M059J (cell line): ENCODE data around the gene MAMDC2. TPM values are rescaled to one million over a fixed set of nuclear protein-coding genes. Genes with fewer than 3 reads are reported as not detected.

Source experiments
- DNase-seq: peaks from one replicate; pipeline ENCODE4 v3.0.0-alpha.2; 2012; ENCODE audit warnings: low read depth
- total RNA-seq: library from RNA; depleted of rRNA; stranded (reverse); fragments of >200 nt; shearing (Covaris generic); gene quantifications from 2 replicates; pipeline ENCODE4 v1.2.3, GENCODE V29; 2014

Gene MAMDC2
- total RNA-seq, 1 experiment from 2014 or later, result 4.9 TPM

DNA sequence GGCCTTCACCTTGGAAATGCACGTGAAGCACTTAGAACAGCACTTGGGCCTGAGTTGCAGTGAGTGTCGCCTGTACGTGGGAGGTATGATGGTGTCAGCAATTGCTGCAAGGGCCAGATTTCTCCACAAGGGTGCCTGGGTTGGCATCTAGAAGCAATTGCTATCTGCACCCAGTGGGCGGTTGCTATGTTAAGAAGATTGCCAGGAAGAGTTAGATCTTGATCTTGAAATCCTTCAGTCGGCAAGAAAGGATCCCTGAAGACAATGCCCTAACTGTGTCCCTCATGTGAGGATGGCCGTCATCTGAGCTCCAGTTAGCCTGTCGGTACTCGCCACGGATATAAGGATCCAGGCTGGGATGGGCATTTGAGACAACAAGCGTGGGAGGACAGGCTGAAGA is 62.9 kb downstream of the MAMDC2 start:
- DNase-seq, result no peak

DNA sequence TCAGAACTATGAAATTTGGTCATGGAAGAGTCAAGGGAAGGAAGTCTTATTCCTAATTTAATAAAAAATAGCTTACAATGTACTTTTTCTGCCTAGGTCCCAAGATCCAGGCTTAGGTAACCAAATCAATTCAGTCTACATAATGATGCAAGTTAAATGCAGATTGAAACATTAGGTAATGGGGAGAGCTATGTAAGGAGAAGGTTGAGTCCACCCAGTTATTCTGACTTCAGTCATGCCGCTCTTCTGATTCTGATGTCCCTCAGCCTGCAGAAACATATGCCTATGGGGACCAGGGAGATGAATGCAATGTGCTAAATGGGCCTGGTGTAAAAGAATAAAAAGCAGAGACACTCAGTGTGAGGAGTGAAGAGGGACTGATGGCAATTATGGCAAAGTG is 63.9 kb downstream of the MAMDC2 start:
- no peak for DNase-seq

GRCh38 chr9:70108181-70108580 is 64.5 kb downstream of the MAMDC2 start:
- DNase-seq, result no peak

- peak; percentile 34 for DNase-seq
Observed at GRCh38 chr9:70110194-70111041, 66.8 kb downstream of the MAMDC2 start.

GRCh38 chr9:70111042-70111602 is 67.5 kb downstream of the MAMDC2 start:
- DNase-seq, result peak; percentile 73

- peak; percentile 79 for DNase-seq
Observed at GRCh38 chr9:70111641-70112236, 68.1 kb downstream of the MAMDC2 start.

DNA sequence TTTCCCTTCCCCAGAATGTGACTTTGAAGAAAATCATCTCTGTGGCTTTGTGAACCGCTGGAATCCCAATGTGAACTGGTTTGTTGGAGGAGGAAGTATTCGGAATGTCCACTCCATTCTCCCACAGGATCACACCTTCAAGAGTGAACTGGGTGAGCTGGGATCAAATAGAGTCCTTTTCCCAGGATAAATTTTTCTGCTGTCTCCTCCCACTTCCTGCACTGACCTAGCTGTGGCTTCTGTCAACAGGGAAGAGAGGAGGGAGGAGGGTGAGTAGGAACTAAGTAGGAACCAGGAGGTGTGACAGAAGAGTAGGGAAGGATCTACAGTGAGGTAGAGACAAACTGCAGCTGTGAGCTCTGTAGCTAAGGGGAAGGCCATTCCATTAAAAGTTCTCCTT is 69.3 kb downstream of the MAMDC2 start:
- peak; percentile 75 for DNase-seq

GRCh38 chr9:70113403-70114022 is 69.9 kb downstream of the MAMDC2 start:
- DNase-seq, result peak; percentile 77

GRCh38 chr9:70114898-70115297 is 71.2 kb downstream of the MAMDC2 start:
- no peak for DNase-seq

DNA sequence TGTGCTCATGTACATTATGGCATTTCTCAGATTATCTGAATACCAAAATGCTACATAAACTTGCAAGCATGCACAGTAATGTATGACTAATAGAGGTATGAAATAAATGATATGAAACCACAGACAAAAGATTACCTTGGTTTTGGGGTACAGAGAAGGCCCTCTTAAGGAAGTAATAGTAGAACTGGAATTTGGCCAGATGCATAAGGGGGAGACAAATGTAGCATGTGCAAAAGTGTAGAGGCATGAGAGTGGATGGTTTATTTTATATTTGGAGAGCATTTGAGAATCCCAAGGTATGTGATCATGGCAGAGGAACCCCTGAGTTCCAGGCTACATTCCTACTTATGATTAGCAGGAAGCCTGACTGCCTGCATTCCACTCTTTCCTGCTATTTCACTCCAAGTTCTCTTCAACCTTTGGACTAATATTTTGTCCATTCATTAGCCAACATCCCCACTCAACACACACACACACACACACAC is 74.2 kb downstream of the MAMDC2 start:
- peak; percentile 53 for DNase-seq

DNA sequence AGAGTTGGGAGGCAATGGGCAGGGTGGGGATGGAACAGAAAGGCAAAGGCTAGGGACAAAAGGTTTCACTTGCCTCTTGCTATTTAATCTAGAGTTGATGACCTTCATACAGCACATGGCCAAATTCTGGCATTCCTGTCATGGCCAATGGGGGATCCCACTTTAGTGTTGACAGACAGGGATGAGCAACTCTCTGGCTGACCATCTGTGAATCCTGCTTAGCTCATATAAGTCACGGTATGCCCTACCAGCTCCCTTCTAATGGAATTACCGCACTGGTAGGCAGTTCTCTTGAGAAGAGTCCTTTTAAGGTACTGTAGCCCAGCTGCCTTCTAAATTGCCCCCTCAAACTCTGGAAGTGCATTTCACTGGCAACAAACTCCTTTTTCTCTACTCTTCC is 76.1 kb downstream of the MAMDC2 start:
- DNase-seq, result no peak

DNA sequence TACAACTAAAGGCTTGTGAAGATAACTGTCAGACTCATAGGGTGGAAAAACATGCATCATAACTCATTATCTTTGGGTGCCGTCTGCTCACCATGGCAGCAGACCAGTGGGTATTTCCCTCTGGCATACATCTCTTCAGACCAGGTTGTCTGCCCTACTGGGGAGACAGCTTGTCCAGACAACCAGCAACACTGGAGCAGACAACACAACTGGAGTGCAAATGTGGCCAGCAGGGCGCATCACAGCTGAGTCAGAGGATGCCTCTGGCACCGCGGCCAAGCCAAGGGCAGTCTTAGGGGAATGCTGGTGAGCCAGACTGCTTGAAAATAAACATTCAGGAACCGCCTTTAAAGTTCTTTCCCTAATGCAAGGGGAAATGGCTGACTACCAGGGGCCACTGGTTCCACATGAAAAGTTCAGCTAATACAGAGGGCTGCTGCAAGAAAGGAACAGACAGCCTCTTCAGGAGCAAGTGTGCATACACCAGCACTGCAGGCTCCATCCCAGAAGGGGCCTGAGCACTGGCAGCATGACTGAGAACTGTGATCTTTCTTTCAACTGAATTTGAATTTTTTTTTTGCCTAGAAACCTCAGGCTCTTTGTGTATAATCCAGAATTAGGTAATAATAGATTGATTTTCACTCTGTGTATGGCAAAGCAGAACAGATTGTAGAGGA is 77.3 kb downstream of the MAMDC2 start:
- DNase-seq, result peak; percentile 98

GRCh38 chr9:70121818-70122436 is 78.3 kb downstream of the MAMDC2 start:
- peak; percentile 47 for DNase-seq

GRCh38 chr9:70123695-70124094 is 80.0 kb downstream of the MAMDC2 start:
- DNase-seq, result no peak

GRCh38 chr9:70125621-70126263 is 82.1 kb downstream of the MAMDC2 start:
- no peak for DNase-seq

GRCh38 chr9:70127036-70127435 is 83.4 kb downstream of the MAMDC2 start:
- no peak for DNase-seq

- DNase-seq, result no peak
Observed at GRCh38 chr9:70127540-70128416, 84.1 kb downstream of the MAMDC2 start.

- no peak for DNase-seq
Observed at GRCh38 chr9:70130266-70130665, 86.6 kb downstream of the MAMDC2 start.

GRCh38 chr9:70131296-70131695 is 87.6 kb downstream of the MAMDC2 start:
- no peak for DNase-seq
